ENCODE data around the gene GADL1. TPM values are rescaled to one million over a fixed set of nuclear protein-coding genes. Genes with fewer than 3 reads are reported as not detected.

The GADL1 gene
- total RNA-seq, 1 experiment from 2014 or later, result not detected

- Histone ChIP-seq H3K79me2 (ENCODE audit: low read depth) (no peaks in the 10 kb centered on the region), H3K36me3 (ENCODE audit: low read depth) (no peaks in the 10 kb centered on the region), H3K4me2 (no peak overlapping the region), H3K9me2 (ENCODE audit: insufficient read depth) (no peaks in the 10 kb centered on the region), H3K27me3 (ENCODE audit: insufficient read depth, low read depth) (no peaks in the 10 kb centered on the region), H3F3A (ENCODE audit: insufficient read depth, low read depth) (peaks cover 6% of the 10 kb centered on the region; the same call in 1 of the 2 replicates), H2AFZ (no peak overlapping the region), H4K20me1 (ENCODE audit: insufficient read depth) (no peaks in the 10 kb centered on the region), H3K9me3 (ENCODE audit: insufficient read depth, low read depth) (no peaks in the 10 kb centered on the region), H3K4me3 (no peak overlapping the region), H3K27ac (no peak overlapping the region), H3K4me1 (replicated peaks; ENCODE audit: insufficient read depth) (peaks cover 8% of the 10 kb centered on the region)
- no peak for DNase-seq
- intact Hi-C loops (cut with micrococcal nuclease; ENCODE audit: unreplicated experiment), result no loop called here
- ChIA-PET POLR2A (ENCODE audit: unreplicated experiment) (no interaction called here), CTCF (no interaction called here)
- no TSS peak for BruUV-seq (replicated peaks)
- TF ChIP-seq EZH2 (IDR thresholded peaks at IDR 0.05; ENCODE audit: low read depth) (no peak), CTCF (conservative IDR thresholded peaks at IDR 0.05) (no peak)
Measured at GRCh38 chr3:30683769-30684168, 210.7 kb downstream of the GADL1 start.

- H3K27ac ChIP-seq, result no peak overlapping the region
- POLR2A ChIA-PET (ENCODE audit: unreplicated experiment), result no interaction called here
- H3K4me2 ChIP-seq, result no peak overlapping the region
Measured at GRCh38 chr3:30682434-30683155, 211.9 kb downstream of the GADL1 start.

GRCh38 chr3:30681649-30682211 is 212.7 kb downstream of the GADL1 start:
- ChIA-PET CTCF (no interaction called here), POLR2A (ENCODE audit: unreplicated experiment) (no interaction called here)
- Histone ChIP-seq H3F3A (ENCODE audit: insufficient read depth, low read depth) (no peaks in the 10 kb centered on the region), H3K27me3 (ENCODE audit: insufficient read depth, low read depth) (no peaks in the 10 kb centered on the region), H4K20me1 (ENCODE audit: insufficient read depth) (no peaks in the 10 kb centered on the region), H3K4me3 (no peak overlapping the region), H3K9me2 (ENCODE audit: insufficient read depth) (no peaks in the 10 kb centered on the region), H3K79me2 (ENCODE audit: low read depth) (no peaks in the 10 kb centered on the region), H2AFZ (no peak overlapping the region), H3K36me3 (ENCODE audit: low read depth) (no peaks in the 10 kb centered on the region), H3K27ac (no peak overlapping the region), H3K4me2 (no peak overlapping the region), H3K9me3 (ENCODE audit: insufficient read depth, low read depth) (no peaks in the 10 kb centered on the region), H3K4me1 (replicated peaks; ENCODE audit: insufficient read depth) (no peaks in the 10 kb centered on the region)
- DNase-seq, result no peak
- intact Hi-C loops (cut with micrococcal nuclease; ENCODE audit: unreplicated experiment), result no loop called here
- TF ChIP-seq EZH2 (IDR thresholded peaks at IDR 0.05; ENCODE audit: low read depth) (no peak), CTCF (conservative IDR thresholded peaks at IDR 0.05) (no peak)
- no TSS peak for BruUV-seq (replicated peaks)

More at GRCh38 chr3:30682434-30683155, 211.9 kb downstream of the GADL1 start:
- intact Hi-C loops (cut with micrococcal nuclease; ENCODE audit: unreplicated experiment), result no loop called here
- H3K79me2 ChIP-seq (ENCODE audit: low read depth), result no peaks in the 10 kb centered on the region
- no peak for DNase-seq
- H3F3A ChIP-seq (ENCODE audit: insufficient read depth, low read depth), result no peaks in the 10 kb centered on the region
- CTCF ChIA-PET, result interaction anchor here (0.6 kb wide), 1 partner anchor 606 kb away, joined by 3 read pairs; no protein-coding TSS in a partner anchor
- H3K27me3 ChIP-seq (ENCODE audit: insufficient read depth, low read depth), result no peaks in the 10 kb centered on the region
- no peaks in the 10 kb centered on the region for H3K4me1 ChIP-seq (replicated peaks; ENCODE audit: insufficient read depth)
- no peaks in the 10 kb centered on the region for H3K9me3 ChIP-seq (ENCODE audit: insufficient read depth, low read depth)
- H3K4me3 ChIP-seq, result no peak overlapping the region
- TF ChIP-seq CTCF (conservative IDR thresholded peaks at IDR 0.05), result no peak
- TF ChIP-seq EZH2 (IDR thresholded peaks at IDR 0.05; ENCODE audit: low read depth), result no peak
- no peaks in the 10 kb centered on the region for H3K36me3 ChIP-seq (ENCODE audit: low read depth)
- H3K9me2 ChIP-seq (ENCODE audit: insufficient read depth), result no peaks in the 10 kb centered on the region
- no TSS peak for BruUV-seq (replicated peaks)
- H4K20me1 ChIP-seq (ENCODE audit: insufficient read depth), result no peaks in the 10 kb centered on the region
- no peak overlapping the region for H2AFZ ChIP-seq

Measured in PC-9 (cell line).